ENCODE results near the gene ZGPAT.

The ZGPAT gene

GRCh38 chr20:63747622-63748069 lies 39.8 kb downstream of the ZGPAT start:
- intact Hi-C loops (cut with DNase I), result no loop called here

DNA sequence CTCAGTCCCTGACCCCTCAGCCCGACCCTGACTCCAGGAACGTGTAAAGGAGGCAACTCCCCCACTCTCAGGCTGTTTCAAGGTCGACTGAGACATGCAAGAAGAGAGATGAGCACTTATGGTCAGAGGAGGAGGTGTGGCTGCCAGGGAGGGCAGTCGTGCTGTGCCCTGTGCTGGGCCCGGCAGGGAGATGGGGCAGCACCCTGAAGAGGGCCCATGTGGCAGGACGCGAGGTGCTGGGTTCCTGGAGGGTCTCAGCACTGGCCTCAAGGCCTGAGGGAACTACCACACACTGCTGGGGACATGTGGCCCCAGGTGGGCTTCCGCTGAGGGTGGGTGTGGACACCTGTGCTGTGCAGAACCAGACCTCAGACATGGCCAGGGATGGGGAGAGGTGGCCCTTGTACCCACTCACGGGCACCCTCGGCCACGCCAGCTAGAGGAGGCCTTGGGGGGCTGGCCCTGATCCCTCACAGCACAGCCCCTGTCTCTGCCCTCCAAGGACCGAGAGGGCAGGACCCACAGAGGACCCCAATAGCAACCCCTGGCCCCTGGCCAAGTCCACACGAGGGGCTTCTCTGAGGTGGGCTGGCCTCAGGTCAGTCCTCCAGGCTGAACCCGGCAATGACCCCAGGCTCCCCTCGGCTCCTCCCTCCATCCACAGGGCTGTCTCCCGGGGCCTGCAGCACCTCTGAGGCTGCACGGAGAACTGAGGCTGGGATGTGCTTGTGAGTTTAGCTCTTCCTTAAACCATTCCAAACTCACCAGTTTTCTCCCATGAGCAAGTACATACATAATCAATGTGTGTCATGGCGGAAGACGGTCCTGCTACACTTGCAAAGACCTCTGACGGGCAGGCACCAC lies 40.5 kb downstream of the ZGPAT start:
- DNase-seq, result no peak
- intact Hi-C loops (cut with DNase I), result no loop called here

More at GRCh38 chr20:63747622-63748069, 39.8 kb downstream of the ZGPAT start:
- no peak for DNase-seq

DNA sequence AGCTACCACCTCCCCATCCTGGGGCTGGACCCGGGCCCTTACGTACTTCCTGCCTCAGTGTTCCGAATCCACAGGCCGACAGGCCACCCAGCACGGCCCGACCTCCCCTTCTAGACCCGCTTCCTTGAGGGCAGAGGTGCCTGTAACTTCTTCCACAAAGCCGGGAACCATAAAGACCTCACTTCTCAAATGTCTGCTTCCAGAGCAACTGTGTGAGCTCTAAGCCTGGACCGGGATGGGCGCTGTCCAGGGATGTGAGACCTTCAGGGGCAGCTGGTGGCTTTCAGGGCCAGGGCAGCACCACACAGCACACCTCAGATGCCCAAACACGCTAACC lies 41.1 kb downstream of the ZGPAT start:
- intact Hi-C loops (cut with DNase I), result no loop called here
- DNase-seq, result no peak

GRCh38 chr20:63749597-63750508 lies 42.0 kb downstream of the ZGPAT start:
- peak in 6 of 42 donors; percentile 35 to 58 (median 44) for DNase-seq
- intact Hi-C loops (cut with DNase I), result no loop called here

DNA sequence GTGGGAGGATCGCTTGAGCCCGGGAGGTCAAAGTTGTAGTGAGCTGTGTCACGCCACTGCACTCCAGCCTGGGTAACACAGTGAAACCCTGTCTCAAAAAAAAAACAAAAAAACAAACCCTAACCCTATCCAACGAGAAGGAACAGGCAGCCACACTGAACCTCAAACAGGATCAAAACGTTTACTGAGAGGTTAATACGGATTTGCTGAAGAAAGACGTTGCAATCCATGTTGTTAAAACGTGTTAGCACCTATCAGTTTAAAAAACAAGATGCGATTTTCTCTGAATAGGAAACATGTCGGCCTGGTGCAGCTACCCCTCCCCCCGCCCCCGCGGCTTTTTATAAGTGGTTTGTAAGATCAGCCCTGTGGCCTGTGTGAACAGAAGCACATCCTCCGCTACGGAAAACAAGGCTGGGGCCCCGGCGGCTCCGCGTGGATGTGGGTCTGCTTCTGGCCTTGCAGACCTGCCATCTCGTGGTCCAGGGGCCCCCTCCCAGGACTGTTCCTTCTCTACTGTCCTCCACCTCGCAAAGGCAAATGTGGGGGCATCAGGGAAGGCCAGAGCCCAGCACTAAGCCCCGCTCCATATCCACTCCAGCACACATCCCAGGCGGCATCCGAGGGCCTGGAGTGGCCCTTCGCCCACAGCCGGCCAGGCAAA lies 43.1 kb downstream of the ZGPAT start:
- intact Hi-C loops (cut with DNase I), result no loop called here
- no peak for DNase-seq

- DNase-seq, result peak in 17 of 42 donors; percentile 23 to 70 (median 49)
- intact Hi-C loops (cut with DNase I), result no loop called here
Observed at GRCh38 chr20:63751471-63752271, 43.8 kb downstream of the ZGPAT start.

DNA sequence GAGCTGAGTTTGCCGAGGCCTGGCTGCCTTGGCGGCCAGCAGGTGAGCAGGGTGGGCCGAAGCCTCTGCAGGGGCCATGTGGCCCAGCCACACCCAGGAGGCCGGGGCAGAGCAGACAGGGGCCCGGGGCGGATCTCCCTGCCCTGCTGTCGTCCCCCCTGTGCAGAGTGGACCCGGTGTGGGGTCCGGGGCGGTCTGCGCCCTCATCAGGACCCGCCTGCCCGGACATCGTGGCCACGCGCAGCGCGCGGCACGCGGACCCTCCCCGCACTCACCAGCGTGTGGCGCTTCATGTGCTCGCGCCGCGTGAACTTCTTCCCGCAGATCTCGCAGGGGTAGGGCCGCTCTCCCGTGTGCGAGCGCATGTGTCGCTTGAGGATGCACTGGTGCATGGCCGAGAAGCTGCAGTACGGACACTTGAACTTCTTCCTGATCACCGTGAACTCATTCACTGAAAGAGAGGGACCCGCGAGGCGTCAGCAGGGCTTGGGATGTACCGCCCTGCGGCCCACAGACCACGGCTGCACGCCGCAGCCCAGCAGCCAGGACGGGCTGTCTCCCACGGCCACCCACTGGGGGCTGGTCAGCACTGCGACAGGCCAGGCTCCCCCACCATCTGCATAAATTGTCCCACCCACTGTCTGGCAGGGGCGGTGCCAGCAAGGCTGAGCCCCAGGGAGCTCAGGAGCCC lies 44.7 kb downstream of the ZGPAT start:
- intact Hi-C loops (cut with DNase I), result no loop called here
- DNase-seq, result no peak

GRCh38 chr20:63753381-63753780 lies 45.5 kb downstream of the ZGPAT start:
- DNase-seq, result no peak
- intact Hi-C loops (cut with DNase I), result no loop called here

DNA sequence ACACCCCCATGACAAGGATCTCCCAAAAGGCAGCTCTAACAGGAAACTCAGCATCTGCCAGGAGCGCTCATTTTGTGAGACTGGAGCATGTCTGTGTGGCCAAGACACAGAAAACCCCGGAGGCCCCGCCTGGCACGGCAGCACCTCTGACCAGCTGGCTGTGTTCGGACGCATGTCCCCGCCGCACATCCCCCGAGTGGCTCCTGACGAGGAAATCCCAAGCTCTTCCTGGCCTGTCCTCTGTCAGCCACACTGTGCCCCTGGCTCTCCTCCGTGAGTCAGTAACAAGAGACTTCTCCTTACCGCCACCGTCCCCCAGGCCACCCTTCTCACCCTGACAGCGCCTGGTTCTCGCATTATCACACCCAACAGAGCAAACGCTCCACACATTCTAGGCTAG lies 46.2 kb downstream of the ZGPAT start:
- DNase-seq, result no peak
- intact Hi-C loops (cut with DNase I), result no loop called here

GRCh38 chr20:63755933-63756647 lies 48.3 kb downstream of the ZGPAT start:
- intact Hi-C loops (cut with DNase I), result no loop called here
- DNase-seq, result no peak

DNA sequence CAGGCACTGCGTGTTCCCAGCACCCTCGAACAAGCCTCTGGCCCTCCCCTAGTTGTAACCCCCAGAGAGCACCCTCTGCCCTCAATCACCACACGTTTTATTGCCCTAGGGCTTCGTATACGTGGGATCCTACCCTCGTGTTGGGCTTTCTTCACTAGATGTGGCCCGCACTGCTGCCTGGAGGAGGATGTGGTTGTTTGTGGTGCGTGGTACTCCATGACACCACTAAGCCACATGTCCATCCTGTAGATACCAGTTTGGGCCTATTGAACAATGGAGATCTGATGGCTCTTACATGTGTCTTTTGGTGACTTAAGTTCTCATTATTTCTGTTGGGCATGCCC lies 48.8 kb downstream of the ZGPAT start:
- intact Hi-C loops (cut with DNase I), result no loop called here
- DNase-seq, result no peak

GRCh38 chr20:63758152-63758551 lies 50.3 kb downstream of the ZGPAT start:
- no peak for DNase-seq
- intact Hi-C loops (cut with DNase I), result no loop called here

- intact Hi-C loops (cut with DNase I), result no loop called here
- no peak for DNase-seq
Observed at GRCh38 chr20:63759377-63759901, 51.6 kb downstream of the ZGPAT start.

DNA sequence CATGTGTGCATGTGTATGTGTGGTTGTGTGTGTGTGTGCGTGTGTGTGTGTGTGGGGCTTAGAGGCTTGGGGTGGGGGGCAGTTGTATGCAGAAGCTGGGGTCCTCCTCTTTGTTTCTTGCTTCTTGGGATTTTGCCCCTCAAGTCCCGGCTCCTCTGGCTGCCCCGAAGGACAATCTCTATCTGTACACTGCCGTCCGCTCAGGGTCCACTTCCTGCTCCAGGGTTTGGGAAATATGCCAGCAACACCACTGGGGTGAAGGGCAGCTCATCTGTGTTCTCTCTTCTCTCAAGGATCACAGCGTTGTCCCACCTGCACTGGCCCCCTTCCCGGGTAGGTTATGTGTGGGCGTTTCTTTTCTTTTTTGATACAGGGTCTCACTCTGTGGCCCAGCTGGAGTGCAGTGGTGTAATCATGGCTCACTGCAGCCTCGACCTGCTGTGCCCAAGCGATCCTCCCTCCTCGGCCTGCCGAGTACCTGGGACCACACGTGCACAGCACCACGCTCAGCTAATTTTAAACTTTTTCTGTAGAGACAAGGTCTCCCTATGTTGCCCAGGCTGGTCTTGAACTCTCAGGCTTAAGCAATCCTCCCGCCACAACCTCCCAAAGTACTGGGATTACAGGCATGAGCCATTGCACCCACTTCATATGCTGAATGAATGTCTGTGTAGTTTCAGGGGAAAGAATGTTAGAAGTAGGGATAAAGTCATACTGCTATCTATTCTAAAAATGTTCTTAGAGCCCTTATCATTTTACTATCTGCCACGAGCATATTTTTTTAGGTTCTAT lies 57.4 kb downstream of the ZGPAT start:
- intact Hi-C loops (cut with DNase I), result no loop called here
- DNase-seq, result no peak

DNA sequence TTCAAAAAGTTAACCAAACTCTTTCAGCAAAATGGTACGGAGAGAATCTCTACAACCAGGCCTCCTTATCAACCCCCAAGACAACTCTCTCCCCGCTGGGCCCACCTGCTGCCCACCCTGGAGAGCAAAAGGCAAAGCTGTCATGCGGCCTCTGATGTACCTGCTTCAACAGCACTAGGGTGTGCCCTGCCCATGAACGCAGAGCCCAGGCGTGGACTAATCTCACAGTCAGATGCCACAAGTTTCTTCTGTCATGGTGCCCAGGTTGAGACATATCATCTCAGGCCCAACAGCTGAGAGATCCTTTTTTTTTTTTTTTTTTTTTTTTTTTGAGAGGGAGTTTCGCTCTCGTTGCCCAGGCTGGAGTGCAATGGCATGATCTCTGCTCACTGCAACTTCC lies 58.1 kb downstream of the ZGPAT start:
- no peak for DNase-seq
- intact Hi-C loops (cut with DNase I), result no loop called here

DNA sequence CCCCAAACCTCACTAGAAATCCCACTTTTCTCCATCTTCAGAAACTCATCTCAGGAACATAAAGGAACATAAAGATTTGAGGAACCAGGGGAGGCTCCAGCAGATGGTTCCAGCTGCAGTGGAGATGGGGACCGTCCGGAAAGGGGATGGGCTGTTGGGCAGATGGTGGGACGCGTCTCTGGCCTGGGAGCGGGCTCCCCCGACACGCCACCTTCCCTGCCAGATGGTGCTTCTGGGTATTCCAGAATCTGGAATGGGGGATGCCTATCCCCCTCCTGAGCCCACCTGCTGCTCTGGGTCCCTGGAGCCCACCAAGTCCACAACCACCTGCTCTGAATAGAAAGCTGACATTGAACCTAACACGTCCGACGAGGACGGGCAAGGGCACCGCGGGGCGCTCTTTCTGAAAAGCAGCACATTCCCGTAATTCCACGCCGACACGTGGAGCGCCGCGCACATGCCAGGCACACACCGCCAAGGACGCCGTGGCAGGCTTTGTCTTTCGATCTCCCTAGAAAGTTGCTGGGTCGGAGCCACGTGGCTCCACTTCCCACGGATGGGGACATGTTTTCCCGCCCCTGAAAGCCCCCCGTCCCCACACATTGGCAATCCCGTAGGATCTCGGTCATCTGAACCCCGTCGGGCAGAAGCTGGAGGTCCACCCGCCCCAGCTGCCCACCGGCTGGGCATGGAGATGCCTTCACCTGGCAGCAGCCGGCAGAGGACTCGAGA lies 59.0 kb downstream of the ZGPAT start:
- DNase-seq, result no peak
- intact Hi-C loops (cut with DNase I), result no loop called here
